OCI-LY1 (cell line): ENCODE measurements around the gene PACSIN1.

Experiments
- H2AFZ ChIP-seq: fragments of 200-600 bp; sonication (generic), shearing (Covaris generic); 2 replicates; pipeline ENCODE4 v1.6.0; 2014; ENCODE audit warnings: antibody characterized with exemption, mild to moderate bottlenecking, low read length
- H3F3A ChIP-seq: fragments of 200-600 bp; sonication (generic), shearing (Covaris generic); 2 replicates; pipeline ENCODE4 v1.6.0; 2014; ENCODE audit warnings: mild to moderate bottlenecking, antibody characterized with exemption, low read length, moderate library complexity; ENCODE audit not compliant: insufficient read depth
- H3K27ac ChIP-seq: fragments of 200-600 bp; sonication (generic); 2 replicates; pipeline ENCODE4 v1.5.1; 2014; ENCODE audit warnings: low read length, mixed run types, mild to moderate bottlenecking, low read depth; ENCODE audit not compliant: poor library complexity, severe bottlenecking
- H3K27me3 ChIP-seq: fragments of 200-600 bp; sonication (generic); 2 replicates; pipeline ENCODE4 v1.6.0; 2014; ENCODE audit warnings: antibody characterized with exemption, mild to moderate bottlenecking, low read length, moderate library complexity; ENCODE audit not compliant: insufficient read depth
- H3K36me3 ChIP-seq: fragments of 200-600 bp; sonication (generic); 2 replicates; pipeline ENCODE4 v1.6.1; 2014; ENCODE audit warnings: mild to moderate bottlenecking, antibody characterized with exemption, low read length, moderate library complexity, mixed read lengths; ENCODE audit not compliant: insufficient read depth
- H3K4me1 ChIP-seq: fragments of 200-600 bp; sonication (generic); 2 replicates; pipeline ENCODE4 v1.5.1; 2014; ENCODE audit warnings: mild to moderate bottlenecking, low read length, moderate library complexity; ENCODE audit not compliant: insufficient read depth, severe bottlenecking
- H3K4me2 ChIP-seq: fragments of 200-600 bp; sonication (generic), shearing (Covaris generic); 2 replicates; pipeline ENCODE4 v1.6.1; 2014; ENCODE audit warnings: low read length
- H3K4me3 ChIP-seq: fragments of 200-600 bp; sonication (generic); 2 replicates; pipeline ENCODE4 v1.5.1; 2014; ENCODE audit warnings: low read length, low read depth, mild to moderate bottlenecking, mixed read lengths; ENCODE audit not compliant: poor library complexity, severe bottlenecking
- H3K79me2 ChIP-seq: fragments of 200-600 bp; shearing (Covaris generic); 2 replicates; pipeline ENCODE4 v1.6.1; 2016; ENCODE audit warnings: mixed run types, low read length, mixed read lengths; ENCODE audit not compliant: insufficient read depth
- H3K9ac ChIP-seq: fragments of 200-600 bp; sonication (generic), shearing (Covaris generic); 2 replicates; pipeline ENCODE4 v1.6.1; 2014; ENCODE audit warnings: mild to moderate bottlenecking, low read length, mixed read lengths
- H3K9me2 ChIP-seq: fragments of 200-600 bp; sonication (generic), shearing (Covaris generic); 2 replicates; pipeline ENCODE4 v1.6.1; 2014; ENCODE audit warnings: low read depth, mild to moderate bottlenecking, low read length, mixed read lengths
- H3K9me3 ChIP-seq: fragments of 200-600 bp; shearing (Covaris generic); 2 replicates; pipeline ENCODE4 v1.6.1; 2014; ENCODE audit warnings: low read length, mixed read lengths
- H4K20me1 ChIP-seq: fragments of 200-600 bp; sonication (generic), shearing (Covaris generic); 2 replicates; pipeline ENCODE4 v1.6.0; 2016; ENCODE audit warnings: mild to moderate bottlenecking, low read length; ENCODE audit not compliant: insufficient read depth
- EZH2 ChIP-seq: fragments of 200-600 bp; sonication (generic), shearing (Covaris generic); IDR thresholded peaks from 2 replicates; pipeline ENCODE4 v1.8.0; 2017; ENCODE audit warnings: borderline replicate concordance, mixed run types, mild to moderate bottlenecking, antibody characterized with exemption, low read length, moderate library complexity, mixed read lengths
- TF ChIP-seq, protein P1 (sequence below): fragments of 200-600 bp; sonication (generic), shearing (Covaris generic); IDR thresholded peaks from 2 replicates; pipeline ENCODE4 v1.5.1; 2017; ENCODE audit warnings: mild to moderate bottlenecking, antibody characterized with exemption, low read length, moderate library complexity, mixed read lengths

PACSIN1 gene

DNA sequence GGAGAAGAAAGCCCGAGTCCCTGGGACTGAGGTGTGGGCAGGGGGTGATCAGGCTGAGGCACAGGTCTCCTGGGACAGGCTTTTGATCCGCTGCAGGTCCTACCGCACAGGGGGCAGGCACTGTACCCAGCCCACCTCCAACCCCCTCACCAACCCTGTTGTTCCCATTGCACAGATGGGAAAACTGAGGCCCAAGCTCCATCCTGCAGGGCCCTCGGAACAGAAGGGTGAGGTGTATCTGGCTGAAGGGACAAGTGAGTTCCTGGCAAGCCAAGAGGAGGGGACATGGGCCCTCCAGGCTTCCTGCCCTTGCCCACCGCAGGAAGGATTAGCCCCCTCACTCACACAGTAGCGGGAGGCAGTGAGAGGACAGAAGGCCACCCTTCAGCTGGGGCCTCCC is 106.7 kb downstream of the PACSIN1 start:
- no peaks in the 10 kb centered on the region for H3K36me3 ChIP-seq
- TF ChIP-seq, protein P1, sequence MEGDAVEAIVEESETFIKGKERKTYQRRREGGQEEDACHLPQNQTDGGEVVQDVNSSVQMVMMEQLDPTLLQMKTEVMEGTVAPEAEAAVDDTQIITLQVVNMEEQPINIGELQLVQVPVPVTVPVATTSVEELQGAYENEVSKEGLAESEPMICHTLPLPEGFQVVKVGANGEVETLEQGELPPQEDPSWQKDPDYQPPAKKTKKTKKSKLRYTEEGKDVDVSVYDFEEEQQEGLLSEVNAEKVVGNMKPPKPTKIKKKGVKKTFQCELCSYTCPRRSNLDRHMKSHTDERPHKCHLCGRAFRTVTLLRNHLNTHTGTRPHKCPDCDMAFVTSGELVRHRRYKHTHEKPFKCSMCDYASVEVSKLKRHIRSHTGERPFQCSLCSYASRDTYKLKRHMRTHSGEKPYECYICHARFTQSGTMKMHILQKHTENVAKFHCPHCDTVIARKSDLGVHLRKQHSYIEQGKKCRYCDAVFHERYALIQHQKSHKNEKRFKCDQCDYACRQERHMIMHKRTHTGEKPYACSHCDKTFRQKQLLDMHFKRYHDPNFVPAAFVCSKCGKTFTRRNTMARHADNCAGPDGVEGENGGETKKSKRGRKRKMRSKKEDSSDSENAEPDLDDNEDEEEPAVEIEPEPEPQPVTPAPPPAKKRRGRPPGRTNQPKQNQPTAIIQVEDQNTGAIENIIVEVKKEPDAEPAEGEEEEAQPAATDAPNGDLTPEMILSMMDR: no peak
- TF ChIP-seq EZH2: no peak
- H3K79me2 ChIP-seq: no peaks in the 10 kb centered on the region
- H3K9me2 ChIP-seq: no peaks in the 10 kb centered on the region
- H3K4me2 ChIP-seq: no peak overlapping the region
- no peaks in the 10 kb centered on the region for H3K4me1 ChIP-seq
- no peaks in the 10 kb centered on the region for H3F3A ChIP-seq
- no peak overlapping the region for H2AFZ ChIP-seq
- H3K9ac ChIP-seq: no peak overlapping the region
- no peaks in the 10 kb centered on the region for H3K9me3 ChIP-seq
- H3K27me3 ChIP-seq: peaks cover 7% of the 10 kb centered on the region; the same call in 1 of the 2 replicates
- no peak overlapping the region for H3K4me3 ChIP-seq
- no peaks in the 10 kb centered on the region for H4K20me1 ChIP-seq
- H3K27ac ChIP-seq: no peak overlapping the region

- Histone ChIP-seq H3K4me1 (no peaks in the 10 kb centered on the region), H3F3A (no peaks in the 10 kb centered on the region), H3K9ac (no peak overlapping the region), H4K20me1 (no peaks in the 10 kb centered on the region), H3K9me3 (no peaks in the 10 kb centered on the region), H3K4me3 (no peak overlapping the region), H3K27ac (no peak overlapping the region), H3K4me2 (no peak overlapping the region), H3K27me3 (peaks cover 7% of the 10 kb centered on the region; the same call in 1 of the 2 replicates), H3K9me2 (no peaks in the 10 kb centered on the region), H3K36me3 (no peaks in the 10 kb centered on the region), H3K79me2 (no peaks in the 10 kb centered on the region), H2AFZ (no peak overlapping the region)
- TF ChIP-seq EZH2: no peak
- TF ChIP-seq, protein P1: no peak
Measured at GRCh38 chr6:34573567-34574183, 107.8 kb downstream of the PACSIN1 start.

- H3K4me3 ChIP-seq: no peak overlapping the region
- no peak overlapping the region for H3K27ac ChIP-seq
- peaks cover 7% of the 10 kb centered on the region; the same call in 1 of the 2 replicates for H3K27me3 ChIP-seq
- no peaks in the 10 kb centered on the region for H3K79me2 ChIP-seq
- no peak overlapping the region for H3K9ac ChIP-seq
- H3K9me2 ChIP-seq: no peaks in the 10 kb centered on the region
- H3K36me3 ChIP-seq: no peaks in the 10 kb centered on the region
- TF ChIP-seq, protein P1: no peak
- no peak for TF ChIP-seq EZH2
- H2AFZ ChIP-seq: no peak overlapping the region
- H4K20me1 ChIP-seq: no peaks in the 10 kb centered on the region
- no peaks in the 10 kb centered on the region for H3F3A ChIP-seq
- H3K4me1 ChIP-seq: no peaks in the 10 kb centered on the region
- no peaks in the 10 kb centered on the region for H3K9me3 ChIP-seq
- no peak overlapping the region for H3K4me2 ChIP-seq
Measured at GRCh38 chr6:34574647-34575293, 108.9 kb downstream of the PACSIN1 start.
